AG04449 (cell line): Measurements from ENCODE around the gene RIMS1.

Experiments
- CTCF ChIA-PET: fragments of 350-600 bp; formaldehyde crosslinking; extraction: SDS; loops from one replicate; lab custom pipeline; 2021; ENCODE audit warnings: antibody characterized with exemption; lab: Yijun Ruan, JAX
- POLR2A ChIA-PET: fragments of 400-600, 350-600 bp; formaldehyde crosslinking; extraction: SDS; loops from one replicate; lab custom pipeline; 2020; ENCODE audit warnings: antibody characterized with exemption, inconsistent platforms; lab: Yijun Ruan, JAX
- DNase-seq: peaks from one replicate; pipeline ENCODE4 v3.0.0-alpha.2; 2010; ENCODE audit warnings: low read depth, low spot score
- H3K4me3 ChIP-seq: 2 replicates; pipeline ENCODE4 v1.5.1; 2011; ENCODE audit warnings: low read depth, mild to moderate bottlenecking, control low read depth, low read length
- TF ChIP-seq, protein P1 (sequence below): IDR thresholded peaks from one replicate; pipeline ENCODE4 v1.5.1; 2011; ENCODE audit warnings: mild to moderate bottlenecking, moderate library complexity, low read length, control low read depth, inconsistent platforms; ENCODE audit not compliant: insufficient read depth; ENCODE audit errors: missing control alignments

The RIMS1 gene

GRCh38 chr6:72262254-72262653, 375.9 kb downstream of the RIMS1 start:
- TF ChIP-seq, protein P1, sequence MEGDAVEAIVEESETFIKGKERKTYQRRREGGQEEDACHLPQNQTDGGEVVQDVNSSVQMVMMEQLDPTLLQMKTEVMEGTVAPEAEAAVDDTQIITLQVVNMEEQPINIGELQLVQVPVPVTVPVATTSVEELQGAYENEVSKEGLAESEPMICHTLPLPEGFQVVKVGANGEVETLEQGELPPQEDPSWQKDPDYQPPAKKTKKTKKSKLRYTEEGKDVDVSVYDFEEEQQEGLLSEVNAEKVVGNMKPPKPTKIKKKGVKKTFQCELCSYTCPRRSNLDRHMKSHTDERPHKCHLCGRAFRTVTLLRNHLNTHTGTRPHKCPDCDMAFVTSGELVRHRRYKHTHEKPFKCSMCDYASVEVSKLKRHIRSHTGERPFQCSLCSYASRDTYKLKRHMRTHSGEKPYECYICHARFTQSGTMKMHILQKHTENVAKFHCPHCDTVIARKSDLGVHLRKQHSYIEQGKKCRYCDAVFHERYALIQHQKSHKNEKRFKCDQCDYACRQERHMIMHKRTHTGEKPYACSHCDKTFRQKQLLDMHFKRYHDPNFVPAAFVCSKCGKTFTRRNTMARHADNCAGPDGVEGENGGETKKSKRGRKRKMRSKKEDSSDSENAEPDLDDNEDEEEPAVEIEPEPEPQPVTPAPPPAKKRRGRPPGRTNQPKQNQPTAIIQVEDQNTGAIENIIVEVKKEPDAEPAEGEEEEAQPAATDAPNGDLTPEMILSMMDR = no peak
- DNase-seq = no peak
- ChIA-PET POLR2A (no interaction called here), CTCF (interaction anchor here (3.4 kb wide), 1 partner anchor 149 kb away, joined by 16 read pairs; no protein-coding TSS in a partner anchor)
- no peak overlapping the region for H3K4me3 ChIP-seq

- no peak overlapping the region for H3K4me3 ChIP-seq
- ChIA-PET POLR2A (no interaction called here), CTCF (no interaction called here)
- TF ChIP-seq, protein P1 = no peak
- no peak for DNase-seq
Measured at GRCh38 chr6:72267470-72267869, 381.1 kb downstream of the RIMS1 start.

GRCh38 chr6:72271531-72271930, 385.2 kb downstream of the RIMS1 start:
- DNase-seq = no peak
- ChIA-PET POLR2A (no interaction called here), CTCF (no interaction called here)
- TF ChIP-seq, protein P1 = no peak
- H3K4me3 ChIP-seq = no peak overlapping the region

DNA sequence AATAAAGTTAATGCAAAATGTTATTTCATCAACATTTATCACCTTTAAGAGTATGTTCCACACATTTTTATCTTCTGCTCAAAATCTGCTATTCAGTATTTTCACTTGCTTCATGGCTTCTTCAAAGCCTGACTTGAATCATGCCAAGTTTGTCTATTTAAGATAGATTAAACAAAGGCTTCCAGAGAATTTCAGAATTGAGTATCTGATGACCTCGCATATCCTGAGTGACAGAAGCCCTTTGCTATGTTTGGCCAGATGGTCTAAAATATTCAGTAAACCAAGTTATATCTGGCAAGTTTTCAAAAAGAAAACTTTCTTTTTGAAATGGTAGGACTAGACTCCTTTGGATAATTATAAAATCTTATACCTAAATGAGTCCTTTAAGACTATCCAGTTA, 386.6 kb downstream of the RIMS1 start:
- POLR2A ChIA-PET = no interaction called here
- TF ChIP-seq, protein P1 = no peak
- no peak for DNase-seq
- no peak overlapping the region for H3K4me3 ChIP-seq
- CTCF ChIA-PET = interaction anchor here (1.4 kb wide), 1 partner anchor 13 kb away, joined by 3 read pairs; no protein-coding TSS in a partner anchor

DNA sequence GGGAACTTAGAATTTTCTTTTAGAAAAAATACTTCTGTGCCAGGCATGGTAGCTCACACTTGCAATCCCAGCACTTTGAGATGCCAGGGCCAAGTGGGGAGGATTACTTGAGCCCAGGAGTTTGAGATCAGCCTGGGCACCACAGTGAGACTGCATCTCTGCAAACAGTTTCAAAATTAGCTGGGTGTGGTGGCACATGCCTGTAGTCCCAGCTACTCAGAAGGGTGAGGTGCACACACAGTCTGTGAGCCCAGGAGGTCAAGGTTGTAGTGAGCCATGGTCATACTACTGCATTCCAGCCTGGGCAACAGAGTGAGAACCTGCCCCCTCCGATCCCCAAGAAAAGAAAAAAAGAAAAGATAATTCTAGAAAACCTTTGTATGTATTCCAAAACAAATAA, 389.5 kb downstream of the RIMS1 start:
- CTCF ChIA-PET = no interaction called here
- H3K4me3 ChIP-seq = no peak overlapping the region
- POLR2A ChIA-PET = no interaction called here
- DNase-seq = no peak
- TF ChIP-seq, protein P1 = no peak

DNA sequence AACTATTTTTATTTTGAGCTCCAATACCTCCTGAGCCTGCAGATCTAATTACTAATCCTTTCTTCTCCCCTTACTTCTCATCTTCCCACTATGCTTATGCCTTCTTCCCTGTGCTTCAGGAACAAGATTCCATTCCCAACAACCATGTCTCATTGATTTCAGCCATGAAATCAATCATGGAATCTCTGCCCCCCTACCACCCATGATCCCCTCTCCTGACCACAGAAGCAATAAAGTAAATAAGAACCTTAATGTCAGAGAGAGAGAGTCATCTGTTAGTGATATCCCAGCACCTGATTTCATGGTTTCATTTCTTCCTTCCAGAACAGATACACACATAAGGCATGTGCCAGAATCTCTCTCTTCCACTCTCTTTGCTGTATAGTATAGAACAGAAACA, 395.9 kb downstream of the RIMS1 start:
- TF ChIP-seq, protein P1 = no peak
- ChIA-PET CTCF (interaction anchor here (1.3 kb wide), 1 partner anchor 17 kb away, joined by 5 read pairs; no protein-coding TSS in a partner anchor), POLR2A (no interaction called here)
- no peak for DNase-seq
- H3K4me3 ChIP-seq = no peak overlapping the region
